AG09319 (cell line): ENCODE data around the gene FARP1.

Source experiments
- DNase-seq: peaks from one replicate; pipeline ENCODE4 v3.0.0-alpha.2; 2010; ENCODE audit warnings: low read depth; ENCODE audit errors: extremely low read depth
- CTCF ChIP-seq: IDR thresholded peaks from 2 replicates; pipeline ENCODE4 v1.5.1; 2011; ENCODE audit warnings: low read depth, mild to moderate bottlenecking, inconsistent platforms, low read length, moderate library complexity

The FARP1 gene

GRCh38 chr13:98150832-98151479 is 8.1 kb downstream of the FARP1 start:
- DNase-seq, result no peak
- no peak for TF ChIP-seq CTCF

GRCh38 chr13:98155475-98156109 is 12.7 kb downstream of the FARP1 start:
- TF ChIP-seq CTCF, result no peak
- DNase-seq, result no peak

GRCh38 chr13:98156259-98156658 is 13.4 kb downstream of the FARP1 start:
- TF ChIP-seq CTCF, result no peak
- DNase-seq, result no peak

- DNase-seq, result no peak
- TF ChIP-seq CTCF, result no peak
Measured at GRCh38 chr13:98157188-98157587, 14.3 kb downstream of the FARP1 start.

GRCh38 chr13:98157609-98158008 is 14.7 kb downstream of the FARP1 start:
- no peak for DNase-seq
- TF ChIP-seq CTCF, result no peak

- DNase-seq, result no peak
- TF ChIP-seq CTCF, result no peak
Measured at GRCh38 chr13:98158172-98158899, 15.4 kb downstream of the FARP1 start.

GRCh38 chr13:98162935-98163334 is 20.0 kb downstream of the FARP1 start:
- no peak for DNase-seq
- no peak for TF ChIP-seq CTCF
